GM19397 (cell line): ENCODE results near the gene CA4.

ENCODE experiments used
- ATAC-seq: cut with Tn5 transposase; IDR thresholded peaks from one replicate; pipeline ENCODE4 v1.9.1; 2021; ENCODE audit warnings: mild to moderate bottlenecking, moderate library complexity; ENCODE audit not compliant: unreplicated experiment

CA4 gene

GRCh38 chr17:60154616-60155426 is 5.0 kb downstream of the CA4 start:
- no peak for ATAC-seq

- no peak for ATAC-seq
Measured at GRCh38 chr17:60155427-60155814, 5.6 kb downstream of the CA4 start.

- no peak for ATAC-seq
Measured at GRCh38 chr17:60155815-60156214, 6.0 kb downstream of the CA4 start.

- no peak for ATAC-seq
Measured at GRCh38 chr17:60156746-60157145, 7.0 kb downstream of the CA4 start.

- ATAC-seq: no peak
Measured at GRCh38 chr17:60157487-60158040, 7.8 kb downstream of the CA4 start.

GRCh38 chr17:60158751-60159478 is 9.1 kb downstream of the CA4 start:
- no peak for ATAC-seq

- no peak for ATAC-seq
Measured at GRCh38 chr17:60159479-60159866, 9.7 kb downstream of the CA4 start.

- no peak for ATAC-seq
Measured at GRCh38 chr17:60160829-60161501, 11.2 kb downstream of the CA4 start.

- no peak for ATAC-seq
Measured at GRCh38 chr17:60161598-60162330, 12.0 kb downstream of the CA4 start.

- no peak for ATAC-seq
Measured at GRCh38 chr17:60163108-60163784, 13.5 kb downstream of the CA4 start.

GRCh38 chr17:60164164-60164563 is 14.4 kb downstream of the CA4 start:
- no peak for ATAC-seq

GRCh38 chr17:60164697-60165096 is 14.9 kb downstream of the CA4 start:
- ATAC-seq: no peak

- no peak for ATAC-seq
Measured at GRCh38 chr17:60165223-60165622, 15.4 kb downstream of the CA4 start.

GRCh38 chr17:60165971-60166370 is 16.2 kb downstream of the CA4 start:
- no peak for ATAC-seq

GRCh38 chr17:60167065-60167741 is 17.4 kb downstream of the CA4 start:
- ATAC-seq: no peak

- no peak for ATAC-seq
Measured at GRCh38 chr17:60168654-60169053, 18.9 kb downstream of the CA4 start.

GRCh38 chr17:60169921-60170817 is 20.4 kb downstream of the CA4 start:
- no peak for ATAC-seq

- ATAC-seq: no peak
Measured at GRCh38 chr17:60170835-60171752, 21.3 kb downstream of the CA4 start.
